Esophagus muscularis mucosa (tissue), 4 donors: ENCODE results near the gene MED29. TPM values are rescaled to one million over a fixed set of nuclear protein-coding genes. Genes with fewer than 3 reads are reported as not detected.

Experiments used
- DNase-seq: peaks from one replicate; pipeline ENCODE4 v3.0.0-alpha.2; 2017; ENCODE audit errors: extremely low spot score
- H3K27ac ChIP-seq, 4 donors: fragments of 200-600 bp; sonication (generic); replicated peaks in 1 of 4; 1 replicate in 3 of 4; 2 replicates in 1 of 4; pipeline ENCODE4 v1.5.1; 2016 to 2019; ENCODE audit warnings: mild to moderate bottlenecking in 1 of 4
- H3K27me3 ChIP-seq, 4 donors: fragments of 200-600 bp; sonication (generic); one replicate each; pipeline versions ENCODE4 v1.5.1 to v1.6.0; 2016 to 2019
- H3K36me3 ChIP-seq, 4 donors: fragments of 200-600 bp; sonication (generic); one replicate each; pipeline ENCODE4 v1.5.1; 2016 to 2019
- H3K4me1 ChIP-seq, 4 donors: fragments of 200-600 bp; sonication (generic); one replicate each; pipeline ENCODE4 v1.5.1; 2016 to 2019
- H3K4me3 ChIP-seq, 4 donors: fragments of 200-600 bp; sonication (generic); 1 replicate in 2 of 4; 2 replicates in 2 of 4; pipeline ENCODE4 v1.5.1; 2016 to 2019; ENCODE audit warnings: mild to moderate bottlenecking in 4 of 4, moderate library complexity in 1 of 4
- H3K9me3 ChIP-seq, 4 donors: fragments of 200-600 bp; sonication (generic); 1 replicate in 3 of 4; 2 replicates in 1 of 4; pipeline ENCODE4 v1.5.1; 2016 to 2019
- EP300 ChIP-seq: sonication (generic); formaldehyde crosslinking; IDR thresholded peaks from one replicate; pipeline ENCODE4 v1.6.1; 2017; ENCODE audit warnings: antibody characterized with exemption
- POLR2A ChIP-seq: fragments of 450-650 bp; IDR thresholded peaks from one replicate; pipeline ENCODE4 v1.6.1; 2017; ENCODE audit warnings: antibody characterized with exemption, moderate library complexity, mild to moderate bottlenecking, low read depth
- POLR2AphosphoS5 ChIP-seq, 2 donors: sonication (generic); formaldehyde crosslinking; IDR thresholded peaks; one replicate each; pipeline ENCODE4 v1.6.1; 2017; ENCODE audit warnings: antibody characterized with exemption in 2 of 2
- WGBS: methylation state at CpG from one replicate; pipeline ENCODE4 v1.1.5; 2018; 5-methylcytosine and 5-hydroxymethylcytosine counted together
- intact Hi-C: fragments of 100-400 bp; cut with DNase I; formaldehyde crosslinking; loops from one replicate; pipeline ENCODE4 v1.15.1; 2023
- total RNA-seq, 4 donors: library from RNA; depleted of rRNA; stranded (reverse); fragments of >200 nt; gene quantifications; one replicate each; pipeline versions ENCODE4 v1.1.0 to v1.2.1, GENCODE V29; 2016
- TF ChIP-seq, protein P1 (sequence below), 3 experiments: fragments of 200-600 bp in 2 of 3; fragments of 450-650 bp in 1 of 3; sonication (generic) in 2 of 3; IDR thresholded peaks; one replicate each; pipeline ENCODE4 v1.5.1; 2017 to 2019; ENCODE audit warnings: antibody characterized with exemption in 3 of 3, mild to moderate bottlenecking in 2 of 3, moderate library complexity in 1 of 3

MED29 gene
- total RNA-seq, 4 donors from 2014 or later = 24.9 to 58.0 (median 38.3) TPM

GRCh38 chr19:39370735-39371134, 20.4 kb upstream of the MED29 start:
- Histone ChIP-seq H3K9me3 (no peaks in the 10 kb centered on the region), H3K4me1 (peaks cover 21 to 50% (median 37%) of the 10 kb centered on the region in 4 donors), H3K27me3 (no peaks in the 10 kb centered on the region), H3K27ac (peak overlapping the region; percentile 90 to 95 (median 91)), H3K4me3 (no peak overlapping the region), H3K36me3 (peaks cover 17 to 74% (median 55%) of the 10 kb centered on the region in 4 donors)
- TF ChIP-seq EP300 (no peak), POLR2A (no peak), POLR2AphosphoS5 (IDR thresholded peaks at IDR 0.05) (no peak)
- TF ChIP-seq, protein P1, sequence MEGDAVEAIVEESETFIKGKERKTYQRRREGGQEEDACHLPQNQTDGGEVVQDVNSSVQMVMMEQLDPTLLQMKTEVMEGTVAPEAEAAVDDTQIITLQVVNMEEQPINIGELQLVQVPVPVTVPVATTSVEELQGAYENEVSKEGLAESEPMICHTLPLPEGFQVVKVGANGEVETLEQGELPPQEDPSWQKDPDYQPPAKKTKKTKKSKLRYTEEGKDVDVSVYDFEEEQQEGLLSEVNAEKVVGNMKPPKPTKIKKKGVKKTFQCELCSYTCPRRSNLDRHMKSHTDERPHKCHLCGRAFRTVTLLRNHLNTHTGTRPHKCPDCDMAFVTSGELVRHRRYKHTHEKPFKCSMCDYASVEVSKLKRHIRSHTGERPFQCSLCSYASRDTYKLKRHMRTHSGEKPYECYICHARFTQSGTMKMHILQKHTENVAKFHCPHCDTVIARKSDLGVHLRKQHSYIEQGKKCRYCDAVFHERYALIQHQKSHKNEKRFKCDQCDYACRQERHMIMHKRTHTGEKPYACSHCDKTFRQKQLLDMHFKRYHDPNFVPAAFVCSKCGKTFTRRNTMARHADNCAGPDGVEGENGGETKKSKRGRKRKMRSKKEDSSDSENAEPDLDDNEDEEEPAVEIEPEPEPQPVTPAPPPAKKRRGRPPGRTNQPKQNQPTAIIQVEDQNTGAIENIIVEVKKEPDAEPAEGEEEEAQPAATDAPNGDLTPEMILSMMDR (IDR thresholded peaks at IDR 0.05) = no peak
- 87% methylated on average over 5 of the region's 5 CpGs for WGBS
- no peak for DNase-seq
- intact Hi-C loops = no loop called here

DNA sequence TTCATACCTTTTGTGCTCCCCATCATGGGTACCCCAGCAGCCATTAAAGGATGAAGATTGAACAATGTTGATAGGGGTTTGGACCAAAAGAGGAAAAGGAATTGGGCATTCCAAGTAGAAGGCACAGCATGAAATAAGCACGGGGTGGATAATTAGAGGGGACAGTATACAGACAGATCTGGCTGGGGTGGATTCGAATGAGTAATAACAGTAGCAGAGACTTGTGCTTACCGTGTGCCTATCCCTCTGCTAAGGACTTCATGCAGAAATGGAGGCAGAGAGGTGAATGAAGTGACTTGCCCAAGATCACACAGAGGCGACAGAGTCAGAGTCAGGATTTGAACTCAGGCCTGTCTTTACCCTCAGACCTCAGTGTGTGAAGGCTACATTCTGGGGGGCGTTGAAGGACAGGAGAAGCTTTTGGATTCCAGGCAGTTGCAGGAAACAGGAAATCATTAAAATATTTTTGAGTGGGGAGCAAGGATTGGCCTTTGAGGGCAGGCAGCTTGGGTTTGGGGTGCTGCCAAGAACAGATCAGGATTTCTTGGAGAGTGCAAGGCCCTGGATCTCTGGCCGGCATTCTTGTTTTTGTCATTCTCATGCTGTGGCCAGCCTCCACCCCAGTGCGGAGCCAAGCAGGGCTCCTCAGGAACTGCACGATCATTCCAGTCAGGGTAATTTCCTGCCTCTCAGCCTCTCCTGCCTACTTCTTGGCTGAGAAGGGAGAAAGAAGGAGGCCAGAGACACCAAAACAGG, 19.0 kb upstream of the MED29 start:
- Histone ChIP-seq H3K4me1 (peaks cover 21 to 44% (median 37%) of the 10 kb centered on the region in 4 donors), H3K4me3 (peak overlapping the region in 2 of 4 donors; percentile 19 to 26), H3K36me3 (peaks cover 30 to 74% (median 58%) of the 10 kb centered on the region in 4 donors), H3K27me3 (no peaks in the 10 kb centered on the region), H3K27ac (peak overlapping the region; percentile 90 to 95 (median 91)), H3K9me3 (no peaks in the 10 kb centered on the region)
- intact Hi-C loops = no loop called here
- DNase-seq = no peak
- TF ChIP-seq POLR2A = no peak
- TF ChIP-seq, protein P1 (IDR thresholded peaks at IDR 0.05) = no peak
- peak; percentile 73 to 80 for TF ChIP-seq POLR2AphosphoS5 (IDR thresholded peaks at IDR 0.05)
- WGBS = 32% methylated on average over 7 of the region's 8 CpGs

DNA sequence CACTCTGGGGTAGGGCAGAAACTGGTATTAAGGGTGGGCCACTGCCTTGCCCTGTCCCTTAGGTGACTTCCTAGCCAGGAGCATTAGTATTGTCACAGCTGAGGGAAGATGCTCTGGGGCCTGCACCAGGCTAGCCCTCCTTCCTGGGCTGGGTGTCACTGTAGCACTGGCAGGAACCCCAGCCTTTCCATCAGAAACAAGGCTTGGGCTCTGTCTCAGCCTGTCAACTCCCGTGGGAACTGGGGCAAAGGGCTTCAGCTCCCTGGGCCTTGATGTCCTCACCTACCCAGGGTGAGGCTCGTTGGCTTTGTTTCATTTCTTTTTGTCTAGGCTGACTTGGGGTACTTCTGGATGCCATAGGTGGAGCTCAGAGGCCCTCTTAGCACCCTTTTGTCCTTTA, 18.2 kb upstream of the MED29 start:
- Histone ChIP-seq H3K9me3 (no peaks in the 10 kb centered on the region), H3K4me3 (peak overlapping the region in 2 of 4 donors; percentile 19 to 26), H3K36me3 (peaks cover 37 to 77% (median 65%) of the 10 kb centered on the region in 4 donors), H3K4me1 (peaks cover 21 to 39% (median 36%) of the 10 kb centered on the region in 4 donors), H3K27me3 (no peaks in the 10 kb centered on the region), H3K27ac (peak overlapping the region; percentile 90 to 95 (median 91))
- intact Hi-C loops = no loop called here
- no peak for TF ChIP-seq POLR2AphosphoS5 (IDR thresholded peaks at IDR 0.05)
- no peak for TF ChIP-seq EP300
- TF ChIP-seq POLR2A = no peak
- TF ChIP-seq, protein P1 (IDR thresholded peaks at IDR 0.05) = no peak
- DNase-seq = no peak
- WGBS = 40% methylated on average over 1 of the region's 2 CpGs

- no peaks in the 10 kb centered on the region for H3K27me3 ChIP-seq
- DNase-seq = no peak
- TF ChIP-seq, protein P1 (IDR thresholded peaks at IDR 0.05) = no peak
- TF ChIP-seq POLR2A (no peak), EP300 (no peak), POLR2AphosphoS5 (IDR thresholded peaks at IDR 0.05) (no peak)
- peaks cover 54 to 77% (median 69%) of the 10 kb centered on the region in 4 donors for H3K36me3 ChIP-seq
- peaks cover 21 to 38% (median 35%) of the 10 kb centered on the region in 4 donors for H3K4me1 ChIP-seq
- H3K9me3 ChIP-seq = no peaks in the 10 kb centered on the region
- H3K27ac ChIP-seq = peak overlapping the region in 2 of 4 donors; percentile 34 to 91
- intact Hi-C loops = no loop called here
- H3K4me3 ChIP-seq = no peak overlapping the region
Observed at GRCh38 chr19:39375929-39376328, 15.2 kb upstream of the MED29 start.
